ACC112 (cell line): ENCODE results near the gene ZNF804A.

Source experiments
- H2AFZ ChIP-seq: fragments of 200-600 bp; sonication (generic); one replicate; pipeline ENCODE4 v1.6.0; 2017; ENCODE audit warnings: antibody characterized with exemption, low read length; ENCODE audit not compliant: unreplicated experiment
- H3K27ac ChIP-seq: fragments of 200-600 bp; sonication (generic); 2 replicates; pipeline ENCODE4 v1.5.1; 2014; ENCODE audit warnings: low read depth, mild to moderate bottlenecking, antibody characterized with exemption, low read length, moderate library complexity
- H3K27me3 ChIP-seq: fragments of 200-600 bp; sonication (generic); 2 replicates; pipeline ENCODE4 v1.6.1; 2014; ENCODE audit warnings: mild to moderate bottlenecking, antibody characterized with exemption, low read length, moderate library complexity, mixed read lengths; ENCODE audit not compliant: insufficient read depth
- H3K36me3 ChIP-seq: fragments of 200-600 bp; sonication (generic); 2 replicates; pipeline ENCODE4 v1.6.1; 2016; ENCODE audit warnings: mild to moderate bottlenecking, antibody characterized with exemption, low read length, moderate library complexity, mixed read lengths; ENCODE audit not compliant: insufficient read depth
- H3K4me1 ChIP-seq: fragments of 200-600 bp; sonication (generic); one replicate; pipeline ENCODE4 v1.6.1; 2016; ENCODE audit warnings: low read length, mixed read lengths; ENCODE audit not compliant: insufficient read depth, unreplicated experiment, control insufficient read depth
- H3K4me3 ChIP-seq: fragments of 200-600 bp; sonication (generic); 2 replicates; pipeline ENCODE4 v1.5.1; 2014; ENCODE audit warnings: mild to moderate bottlenecking, low read depth, low read length
- H3K79me2 ChIP-seq: fragments of 200-600 bp; sonication (generic); one replicate; pipeline ENCODE4 v1.6.0; 2016; ENCODE audit warnings: low read length; ENCODE audit not compliant: control insufficient read depth, unreplicated experiment, insufficient read depth

The ZNF804A gene

DNA sequence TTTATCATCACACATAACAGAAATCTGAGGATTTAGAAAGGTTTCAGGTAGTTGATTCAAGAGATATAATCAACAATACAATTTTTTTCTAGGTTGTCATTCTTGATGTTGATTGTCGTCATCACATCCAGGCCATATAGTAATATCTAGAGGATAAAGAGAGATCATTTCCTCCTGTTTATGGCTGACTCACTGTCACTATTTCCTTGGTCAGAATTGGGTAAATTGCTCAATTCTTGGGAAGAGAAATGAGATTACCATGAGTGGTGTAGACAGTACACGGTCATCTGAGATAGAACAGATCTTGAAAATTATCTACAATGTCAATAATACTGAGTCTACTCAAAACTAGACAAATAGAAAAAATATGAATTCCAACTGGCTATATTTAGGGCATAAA is 78.8 kb downstream of the ZNF804A start:
- H3K79me2 ChIP-seq: no peaks in the 10 kb centered on the region

DNA sequence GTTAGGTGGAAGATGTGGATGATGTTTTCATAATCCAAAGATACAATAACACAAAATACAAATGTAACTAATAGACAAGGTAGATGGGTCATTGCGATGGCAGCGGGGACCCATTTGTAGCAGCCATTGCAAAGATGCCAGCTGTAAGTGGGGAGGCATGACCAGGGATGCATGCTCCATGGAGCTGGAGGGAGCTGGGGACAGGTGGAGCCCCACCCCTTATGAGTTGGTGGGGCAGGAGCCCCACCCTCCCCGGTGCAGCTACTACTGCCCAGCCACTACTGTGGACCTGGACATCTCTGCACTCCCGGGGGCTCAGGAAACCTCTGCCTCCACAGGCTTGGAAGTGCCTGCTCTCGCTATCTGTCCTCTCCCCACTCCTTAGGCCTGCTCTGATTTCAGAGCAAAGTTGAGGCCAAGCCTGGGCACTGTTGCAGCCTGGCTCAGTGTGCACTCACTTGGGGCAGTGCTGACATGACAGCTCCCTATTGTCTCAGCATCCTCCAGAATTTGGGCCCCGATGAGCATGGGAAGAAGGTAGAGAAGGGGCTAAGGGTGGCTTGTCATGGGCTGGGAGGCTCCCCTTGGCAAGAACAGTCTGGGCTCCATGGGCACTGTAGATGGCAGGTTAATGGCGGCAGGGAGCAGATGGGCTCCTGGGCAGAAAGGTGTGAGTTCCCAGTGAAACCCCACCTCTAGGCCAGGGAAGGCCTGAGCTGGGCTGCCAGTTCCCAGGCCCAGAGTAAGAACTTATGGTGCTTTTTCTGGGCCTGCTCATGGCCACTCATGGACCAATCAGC is 81.1 kb downstream of the ZNF804A start:
- Histone ChIP-seq H2AFZ (no peak overlapping the region), H3K4me3 (no peak overlapping the region), H3K36me3 (no peaks in the 10 kb centered on the region), H3K79me2 (no peaks in the 10 kb centered on the region), H3K27ac (no peak overlapping the region), H3K27me3 (no peaks in the 10 kb centered on the region), H3K4me1 (no peaks in the 10 kb centered on the region)

More for the DNA sequence above, 78.8 kb downstream of the ZNF804A start:
- H3K4me3 ChIP-seq: no peak overlapping the region
- H2AFZ ChIP-seq: no peak overlapping the region
- no peaks in the 10 kb centered on the region for H3K36me3 ChIP-seq
- H3K27ac ChIP-seq: no peak overlapping the region
- no peaks in the 10 kb centered on the region for H3K4me1 ChIP-seq
- no peaks in the 10 kb centered on the region for H3K27me3 ChIP-seq

DNA sequence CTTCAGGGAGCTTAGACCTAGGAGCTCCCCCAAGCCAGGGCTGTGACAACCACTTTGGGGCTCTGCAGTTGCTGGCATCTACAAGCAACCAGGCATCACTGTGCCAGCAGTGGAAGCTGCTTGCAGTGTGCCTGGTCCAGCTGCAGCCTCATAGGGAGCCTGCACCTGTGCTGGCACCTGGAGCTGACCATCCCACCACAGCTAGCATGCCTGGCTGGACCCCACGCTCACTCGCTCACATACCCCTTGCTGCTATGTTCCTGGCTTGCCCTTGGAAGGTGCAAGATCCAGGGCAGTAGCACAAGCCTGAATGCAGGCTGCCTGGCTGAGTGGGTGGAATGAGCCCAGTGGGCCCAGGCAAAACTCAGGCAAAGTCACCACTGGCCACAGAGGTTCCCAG is 82.5 kb downstream of the ZNF804A start:
- Histone ChIP-seq H3K4me3 (no peak overlapping the region), H2AFZ (no peak overlapping the region), H3K27ac (no peak overlapping the region), H3K36me3 (no peaks in the 10 kb centered on the region), H3K27me3 (no peaks in the 10 kb centered on the region), H3K4me1 (no peaks in the 10 kb centered on the region), H3K79me2 (no peaks in the 10 kb centered on the region)

DNA sequence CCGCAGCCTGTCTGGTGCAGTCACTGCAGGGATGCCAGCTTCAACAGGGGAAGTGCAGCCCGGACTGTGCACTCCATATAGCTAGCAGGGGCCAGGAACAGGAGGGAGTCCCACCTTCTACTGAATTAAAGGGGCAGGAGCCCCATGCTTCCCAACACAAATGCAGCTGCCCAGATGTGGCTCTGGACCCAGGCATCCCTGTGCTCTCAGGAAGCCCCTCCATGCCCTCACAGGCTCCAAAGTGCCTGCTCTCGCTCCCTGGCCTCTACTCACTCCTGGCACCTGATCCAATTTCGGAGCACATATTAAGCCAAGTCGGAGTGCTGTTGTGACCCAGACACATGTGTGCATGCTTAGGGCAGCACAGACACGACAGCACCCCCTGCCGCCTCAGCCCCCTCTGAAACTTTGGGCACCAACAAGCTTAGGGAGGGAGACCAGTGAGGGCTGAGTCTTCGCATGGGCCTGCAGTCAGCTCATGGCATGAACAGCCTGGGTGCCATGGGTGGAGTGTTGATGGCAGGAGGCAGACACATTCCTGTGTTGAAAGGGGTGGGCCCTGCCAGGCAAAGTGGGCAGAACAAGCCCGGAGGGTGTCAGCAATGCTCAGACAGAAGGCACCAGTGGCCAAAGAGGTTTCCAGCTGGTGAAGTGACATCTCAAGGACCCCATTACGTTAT is 83.5 kb downstream of the ZNF804A start:
- Histone ChIP-seq H3K36me3 (no peaks in the 10 kb centered on the region), H3K4me3 (no peak overlapping the region), H3K4me1 (no peaks in the 10 kb centered on the region), H2AFZ (no peak overlapping the region), H3K27me3 (no peaks in the 10 kb centered on the region), H3K27ac (no peak overlapping the region), H3K79me2 (no peaks in the 10 kb centered on the region)

DNA sequence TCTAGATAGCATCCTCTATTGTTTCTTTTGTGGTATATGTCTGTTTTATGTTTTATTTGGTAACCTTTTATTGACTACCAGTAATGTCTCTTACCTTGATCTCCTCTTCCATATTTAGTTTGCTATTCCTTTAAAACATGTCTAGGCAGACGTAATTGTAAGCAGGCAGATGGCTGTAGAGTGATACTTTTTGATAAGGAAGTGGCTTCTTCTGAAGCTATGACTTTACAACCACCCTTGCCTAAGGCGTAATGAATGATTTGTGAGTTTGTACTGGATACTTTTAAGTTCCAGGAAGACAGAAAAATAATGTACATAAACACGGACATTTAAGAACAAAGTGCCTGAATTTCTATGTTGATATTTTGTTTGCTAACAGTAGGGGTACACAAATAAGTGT is 85.6 kb downstream of the ZNF804A start:
- Histone ChIP-seq H3K27me3 (no peaks in the 10 kb centered on the region), H3K79me2 (no peaks in the 10 kb centered on the region), H3K4me3 (no peak overlapping the region), H3K36me3 (no peaks in the 10 kb centered on the region), H3K27ac (no peak overlapping the region), H2AFZ (no peak overlapping the region), H3K4me1 (no peaks in the 10 kb centered on the region)

DNA sequence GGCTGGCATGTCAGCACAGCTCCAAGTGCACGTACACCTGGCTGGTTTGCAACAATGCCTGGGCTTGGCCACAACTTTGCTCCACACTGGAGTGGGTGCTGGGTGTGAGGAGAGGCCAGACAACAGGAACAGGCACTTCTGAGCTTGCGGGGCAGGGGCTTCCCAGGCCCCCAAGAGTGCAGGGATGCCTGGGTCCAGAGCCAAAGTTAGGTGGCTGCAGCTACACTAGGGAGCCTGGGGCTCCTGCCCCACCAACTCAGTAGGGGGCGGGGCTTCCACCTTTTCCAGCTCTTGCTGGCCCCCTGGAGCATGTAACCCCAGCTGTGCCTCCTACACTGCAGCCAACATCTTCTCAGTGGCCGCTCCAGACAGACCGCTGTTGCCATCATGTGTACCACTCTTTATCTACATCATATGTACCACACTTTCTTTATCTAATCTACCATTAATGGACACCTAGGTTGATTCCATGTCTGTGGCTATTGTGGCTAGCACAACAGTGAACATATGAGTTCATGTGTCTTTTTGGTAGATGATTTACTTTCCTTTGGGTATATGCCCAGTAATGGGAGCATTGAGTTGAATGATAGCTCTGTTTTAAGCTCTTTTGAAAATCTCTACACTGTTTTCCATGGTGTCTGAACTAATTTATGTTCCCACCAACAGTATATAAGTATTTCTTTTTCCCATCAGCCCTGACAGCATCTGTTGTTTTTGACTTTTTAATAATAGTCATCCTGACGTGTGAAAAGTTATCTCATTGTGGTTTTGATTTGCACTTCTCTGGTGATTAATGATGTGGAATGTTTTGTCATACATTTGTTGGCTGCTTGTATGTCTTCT is 87.9 kb downstream of the ZNF804A start:
- no peak overlapping the region for H2AFZ ChIP-seq
- H3K4me1 ChIP-seq: no peaks in the 10 kb centered on the region
- H3K79me2 ChIP-seq: no peaks in the 10 kb centered on the region
- no peak overlapping the region for H3K4me3 ChIP-seq
- H3K36me3 ChIP-seq: no peaks in the 10 kb centered on the region
- no peak overlapping the region for H3K27ac ChIP-seq
- no peaks in the 10 kb centered on the region for H3K27me3 ChIP-seq

DNA sequence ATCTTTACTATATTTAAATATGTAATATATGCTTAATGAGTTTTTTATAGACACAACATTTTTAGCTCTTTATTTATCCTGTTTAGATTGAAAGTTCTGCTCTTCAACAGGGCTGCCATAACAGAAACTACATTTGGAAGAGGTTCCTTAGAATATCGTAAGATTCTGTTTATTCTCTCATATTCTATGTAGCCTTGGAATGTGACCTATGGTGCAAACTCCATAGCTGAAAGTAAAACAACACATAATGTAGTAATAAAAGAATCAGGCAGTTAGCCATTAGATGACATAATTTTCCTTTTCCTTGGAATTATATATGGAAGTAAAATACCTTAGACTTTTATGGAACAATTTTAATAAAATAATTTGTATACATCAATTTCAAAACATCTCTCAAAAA is 91.3 kb downstream of the ZNF804A start:
- Histone ChIP-seq H3K36me3 (no peaks in the 10 kb centered on the region), H3K27me3 (no peaks in the 10 kb centered on the region), H3K4me3 (no peak overlapping the region), H3K4me1 (no peaks in the 10 kb centered on the region), H3K27ac (no peak overlapping the region), H2AFZ (no peak overlapping the region), H3K79me2 (no peaks in the 10 kb centered on the region)

DNA sequence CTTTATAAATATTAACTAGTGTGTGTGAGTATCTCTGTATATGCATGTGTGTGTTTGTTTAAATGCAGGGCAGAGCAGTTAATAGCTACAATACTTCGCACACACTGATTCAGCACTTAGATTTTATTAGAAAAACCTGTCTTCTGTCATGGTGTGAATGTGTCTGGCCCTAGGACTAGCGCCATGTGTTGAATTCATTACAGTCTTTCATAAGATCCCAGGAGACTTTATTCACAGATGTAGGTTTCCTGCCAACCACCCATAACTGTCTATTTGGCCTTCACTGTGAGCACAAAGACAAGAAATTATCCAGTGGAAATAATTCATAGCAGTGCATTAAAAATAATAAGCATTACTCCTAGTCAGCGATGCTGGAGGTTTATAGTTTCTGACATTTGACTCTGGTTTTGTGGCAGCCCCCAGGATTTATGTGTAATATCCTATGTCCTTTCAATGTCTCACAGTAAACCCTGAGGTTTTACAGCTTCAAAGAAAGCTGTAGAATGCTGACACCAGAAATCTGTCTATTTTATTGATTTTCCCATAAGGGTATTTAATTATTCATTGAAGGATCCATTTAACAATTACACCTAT is 93.9 kb downstream of the ZNF804A start:
- no peaks in the 10 kb centered on the region for H3K36me3 ChIP-seq

DNA sequence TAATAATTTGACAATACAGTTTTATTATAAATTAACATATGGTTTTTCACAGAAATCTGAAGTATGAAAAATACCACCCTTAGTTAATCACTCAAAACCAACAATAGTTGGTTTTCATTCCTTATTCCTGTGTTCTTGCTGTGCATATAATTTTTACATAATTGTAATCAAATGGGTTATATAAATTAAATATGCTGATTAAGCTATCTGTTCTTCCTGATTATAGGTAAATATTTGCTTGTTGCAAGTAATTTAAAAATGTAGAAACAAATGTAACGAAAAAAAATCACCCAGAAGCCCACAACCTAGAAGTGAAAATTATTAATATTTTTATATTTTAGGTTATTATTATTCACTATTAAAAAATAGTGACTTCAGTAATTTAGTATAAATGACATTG is 98.3 kb downstream of the ZNF804A start:
- H3K79me2 ChIP-seq: no peaks in the 10 kb centered on the region
- H2AFZ ChIP-seq: no peak overlapping the region

More for the DNA sequence above, 93.9 kb downstream of the ZNF804A start:
- H3K79me2 ChIP-seq: no peaks in the 10 kb centered on the region
- H3K4me1 ChIP-seq: no peaks in the 10 kb centered on the region
- H2AFZ ChIP-seq: no peak overlapping the region
- H3K4me3 ChIP-seq: no peak overlapping the region
- H3K27me3 ChIP-seq: no peaks in the 10 kb centered on the region
- no peak overlapping the region for H3K27ac ChIP-seq

DNA sequence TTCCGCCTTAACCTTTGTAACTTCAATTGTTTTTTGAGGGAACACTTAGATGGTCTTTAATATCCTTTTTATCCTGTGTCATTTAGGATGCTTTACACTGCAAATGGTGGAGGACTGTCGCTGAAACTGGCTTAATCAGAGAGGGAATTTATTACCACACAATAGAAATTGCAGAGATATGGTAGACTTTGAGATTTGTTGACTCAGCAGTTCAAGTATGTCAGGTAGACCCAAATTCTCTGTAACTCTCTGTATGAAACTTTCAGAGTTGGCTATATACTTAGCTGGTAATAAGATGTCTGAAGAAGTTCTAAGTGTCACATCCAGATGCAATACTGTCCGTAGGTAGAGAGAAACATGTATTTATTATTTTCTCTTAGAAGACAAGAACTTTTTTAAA is 100.1 kb downstream of the ZNF804A start:
- H2AFZ ChIP-seq: no peak overlapping the region
- no peaks in the 10 kb centered on the region for H3K36me3 ChIP-seq

More for the DNA sequence above, 98.3 kb downstream of the ZNF804A start:
- no peaks in the 10 kb centered on the region for H3K27me3 ChIP-seq
- H3K4me3 ChIP-seq: no peak overlapping the region
- no peaks in the 10 kb centered on the region for H3K36me3 ChIP-seq
- H3K4me1 ChIP-seq: no peaks in the 10 kb centered on the region
- H3K27ac ChIP-seq: no peak overlapping the region

More for the DNA sequence above, 100.1 kb downstream of the ZNF804A start:
- Histone ChIP-seq H3K27me3 (no peaks in the 10 kb centered on the region), H3K4me3 (no peak overlapping the region), H3K79me2 (no peaks in the 10 kb centered on the region), H3K27ac (no peak overlapping the region), H3K4me1 (no peaks in the 10 kb centered on the region)
